HEK293 (cell line): ENCODE results near the gene RAB24.

Source experiments
- CTCF ChIA-PET: fragments of 350-600 bp; formaldehyde crosslinking; extraction: SDS; loops from one replicate; lab custom pipeline; 2021; ENCODE audit warnings: antibody characterized with exemption; lab: Yijun Ruan, JAX
- POLR2A ChIA-PET: fragments of 300-600 bp; formaldehyde crosslinking; extraction: SDS; loops from one replicate; lab custom pipeline; 2020; ENCODE audit warnings: antibody characterized with exemption, inconsistent platforms; lab: Yijun Ruan, JAX
- H3K27ac ChIP-seq: fragments of 200-500 bp; sonication (Bioruptor generic); 2 replicates; pipeline ENCODE4 v1.5.1; 2014; ENCODE audit warnings: low read depth, low read length, control low read depth, inconsistent platforms; ENCODE audit errors: extremely low read depth
- H3K36me3 ChIP-seq, 2 experiments: fragments of 200-500 bp in 1 of 2; sonication (Bioruptor generic) in 1 of 2; 1 replicate in 1 of 2; 2 replicates in 1 of 2; pipeline ENCODE4 v1.5.1; 2014 to 2017; ENCODE audit warnings: inconsistent platforms in 2 of 2, low read length in 2 of 2; ENCODE audit not compliant: control insufficient read depth in 2 of 2, insufficient read depth in 1 of 2
- H3K4me1 ChIP-seq: fragments of 200-500 bp; sonication (Bioruptor generic); 2 replicates; pipeline ENCODE4 v1.5.1; 2014; ENCODE audit warnings: mild to moderate bottlenecking, low read length, inconsistent platforms; ENCODE audit not compliant: control insufficient read depth, insufficient read depth
- H3K4me3 ChIP-seq: 2 replicates; pipeline ENCODE4 v1.5.1; 2011; ENCODE audit warnings: low read depth, mild to moderate bottlenecking, control low read depth, low read length, moderate library complexity
- H3K9me3 ChIP-seq: fragments of 200-500 bp; sonication (Bioruptor generic); 2 replicates; pipeline ENCODE4 v1.5.1; 2014; ENCODE audit warnings: low read depth, low read length, inconsistent platforms; ENCODE audit not compliant: control insufficient read depth, insufficient read depth
- BCL11B ChIP-seq: fragments of 450-650 bp; formaldehyde crosslinking; IDR thresholded peaks from 2 replicates; pipeline ENCODE4 v1.5.1; 2016; ENCODE audit warnings: low read depth, missing biosample characterization, missing genetic modification characterization
- MZF1 ChIP-seq: fragments of 450-650 bp; formaldehyde crosslinking; IDR thresholded peaks from 2 replicates; pipeline ENCODE4 v1.5.1; 2017; ENCODE audit warnings: missing biosample characterization, missing genetic modification characterization, borderline replicate concordance
- REPIN1 ChIP-seq: fragments of 450-650 bp; formaldehyde crosslinking; IDR thresholded peaks from 2 replicates; pipeline ENCODE4 v1.5.1; 2017; ENCODE audit warnings: missing biosample characterization, missing genetic modification characterization, low read depth
- ZFP3 ChIP-seq: fragments of 450-650 bp; formaldehyde crosslinking; IDR thresholded peaks from 2 replicates; pipeline ENCODE4 v1.5.1; 2016; ENCODE audit warnings: low read depth, missing biosample characterization, missing genetic modification characterization
- ZNF239 ChIP-seq: fragments of 450-650 bp; formaldehyde crosslinking; IDR thresholded peaks from 2 replicates; pipeline ENCODE4 v1.5.1; 2016; ENCODE audit warnings: missing biosample characterization, missing genetic modification characterization
- ZNF48 ChIP-seq: fragments of 450-650 bp; formaldehyde crosslinking; IDR thresholded peaks from 2 replicates; pipeline ENCODE4 v1.5.1; 2016; ENCODE audit warnings: missing biosample characterization, missing genetic modification characterization
- ZNF660 ChIP-seq: fragments of 450-650 bp; IDR thresholded peaks from 2 replicates; pipeline ENCODE4 v1.5.1; 2018; ENCODE audit warnings: missing biosample characterization, mild to moderate bottlenecking, missing genetic modification characterization
- ZNF776 ChIP-seq: fragments of 450-650 bp; formaldehyde crosslinking; IDR thresholded peaks from 2 replicates; pipeline ENCODE4 v1.5.0; 2017; ENCODE audit warnings: missing biosample characterization, missing genetic modification characterization, borderline replicate concordance
- TF ChIP-seq, protein P1 (sequence below): fragments of 450-650 bp; formaldehyde crosslinking; IDR thresholded peaks from 2 replicates; pipeline ENCODE4 v1.5.1; 2016; ENCODE audit warnings: missing biosample characterization, missing genetic modification characterization
- TF ChIP-seq, protein P2 (sequence below): fragments of 450-650 bp; formaldehyde crosslinking; IDR thresholded peaks from 2 replicates; pipeline ENCODE4 v1.5.1; 2016; ENCODE audit warnings: missing biosample characterization, missing genetic modification characterization, borderline replicate concordance
- TF ChIP-seq, protein P3 (sequence below): fragments of 450-650 bp; formaldehyde crosslinking; IDR thresholded peaks from 2 replicates; pipeline ENCODE4 v1.5.1; 2017; ENCODE audit warnings: missing biosample characterization, mild to moderate bottlenecking, missing genetic modification characterization, moderate library complexity
- TF ChIP-seq, protein P4 (sequence below): fragments of 450-650 bp; IDR thresholded peaks from 2 replicates; pipeline ENCODE4 v1.5.1; 2018; ENCODE audit warnings: missing biosample characterization, missing genetic modification characterization

The RAB24 gene

DNA sequence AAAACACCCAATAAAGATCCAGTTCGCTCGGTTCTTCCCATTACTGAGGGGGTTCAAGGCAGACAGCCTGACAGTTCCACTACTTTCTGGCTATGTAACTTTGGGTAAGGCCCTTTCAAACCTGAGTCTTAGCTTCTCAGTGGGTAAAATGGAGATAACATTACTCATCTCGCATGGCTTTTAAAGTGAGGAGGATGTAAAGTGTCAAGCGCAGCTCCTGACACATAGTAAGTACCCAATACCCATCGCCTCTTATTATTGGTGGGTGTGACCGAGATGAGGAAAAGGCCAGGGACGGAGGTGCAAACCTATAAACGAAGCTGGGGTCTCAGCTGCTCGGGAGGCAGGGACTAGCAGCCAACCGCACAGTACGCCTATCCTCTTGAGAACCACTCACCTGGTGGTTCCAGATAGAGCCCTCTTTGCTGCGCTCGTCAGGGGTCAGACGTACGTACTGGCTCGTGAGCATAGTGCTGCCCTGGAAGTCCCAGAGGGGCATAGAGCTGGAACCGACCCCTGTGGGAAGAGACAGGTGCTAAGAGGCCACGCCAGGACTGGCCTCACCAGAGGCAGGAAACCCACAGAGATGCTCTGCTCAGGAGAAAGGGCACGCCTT, 47.4 kb upstream of the RAB24 start:
- H3K36me3 ChIP-seq = peaks cover 0 to 23% of the 10 kb centered on the region in 2 experiments; a peak in 2 of 3 replicates
- peaks cover 20% of the 10 kb centered on the region; the same call in 1 of the 2 replicates for H3K4me1 ChIP-seq
- ChIA-PET CTCF (interaction anchor here (0.7 to 3.2 kb wide), 11 partner anchors 9 to 151 kb away, joined by 3 to 26 read pairs (median 5); no protein-coding TSS in a partner anchor), POLR2A (interaction anchor here (0.9 to 3.0 kb wide), 11 partner anchors 10 to 146 kb away, joined by 4 to 26 read pairs (median 8); partner anchors contain the start of genes GRK6, MXD3 and PDLIM7)
- no peaks in the 10 kb centered on the region for H3K9me3 ChIP-seq
- TF ChIP-seq, protein P1, sequence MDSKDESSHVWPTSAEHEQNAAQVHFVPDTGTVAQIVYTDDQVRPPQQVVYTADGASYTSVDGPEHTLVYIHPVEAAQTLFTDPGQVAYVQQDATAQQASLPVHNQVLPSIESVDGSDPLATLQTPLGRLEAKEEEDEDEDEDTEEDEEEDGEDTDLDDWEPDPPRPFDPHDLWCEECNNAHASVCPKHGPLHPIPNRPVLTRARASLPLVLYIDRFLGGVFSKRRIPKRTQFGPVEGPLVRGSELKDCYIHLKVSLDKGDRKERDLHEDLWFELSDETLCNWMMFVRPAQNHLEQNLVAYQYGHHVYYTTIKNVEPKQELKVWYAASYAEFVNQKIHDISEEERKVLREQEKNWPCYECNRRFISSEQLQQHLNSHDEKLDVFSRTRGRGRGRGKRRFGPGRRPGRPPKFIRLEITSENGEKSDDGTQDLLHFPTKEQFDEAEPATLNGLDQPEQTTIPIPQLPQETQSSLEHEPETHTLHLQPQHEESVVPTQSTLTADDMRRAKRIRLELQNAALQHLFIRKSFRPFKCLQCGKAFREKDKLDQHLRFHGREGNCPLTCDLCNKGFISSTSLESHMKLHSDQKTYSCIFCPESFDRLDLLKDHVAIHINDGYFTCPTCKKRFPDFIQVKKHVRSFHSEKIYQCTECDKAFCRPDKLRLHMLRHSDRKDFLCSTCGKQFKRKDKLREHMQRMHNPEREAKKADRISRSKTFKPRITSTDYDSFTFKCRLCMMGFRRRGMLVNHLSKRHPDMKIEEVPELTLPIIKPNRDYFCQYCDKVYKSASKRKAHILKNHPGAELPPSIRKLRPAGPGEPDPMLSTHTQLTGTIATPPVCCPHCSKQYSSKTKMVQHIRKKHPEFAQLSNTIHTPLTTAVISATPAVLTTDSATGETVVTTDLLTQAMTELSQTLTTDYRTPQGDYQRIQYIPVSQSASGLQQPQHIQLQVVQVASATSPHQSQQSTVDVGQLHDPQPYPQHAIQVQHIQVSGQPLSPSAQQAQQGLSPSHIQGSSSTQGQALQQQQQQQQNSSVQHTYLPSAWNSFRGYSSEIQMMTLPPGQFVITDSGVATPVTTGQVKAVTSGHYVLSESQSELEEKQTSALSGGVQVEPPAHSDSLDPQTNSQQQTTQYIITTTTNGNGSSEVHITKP (tag by site-specific recombination) = no peak
- TF ChIP-seq ZNF239 (tag by site-specific recombination) = no peak
- TF ChIP-seq, protein P2, sequence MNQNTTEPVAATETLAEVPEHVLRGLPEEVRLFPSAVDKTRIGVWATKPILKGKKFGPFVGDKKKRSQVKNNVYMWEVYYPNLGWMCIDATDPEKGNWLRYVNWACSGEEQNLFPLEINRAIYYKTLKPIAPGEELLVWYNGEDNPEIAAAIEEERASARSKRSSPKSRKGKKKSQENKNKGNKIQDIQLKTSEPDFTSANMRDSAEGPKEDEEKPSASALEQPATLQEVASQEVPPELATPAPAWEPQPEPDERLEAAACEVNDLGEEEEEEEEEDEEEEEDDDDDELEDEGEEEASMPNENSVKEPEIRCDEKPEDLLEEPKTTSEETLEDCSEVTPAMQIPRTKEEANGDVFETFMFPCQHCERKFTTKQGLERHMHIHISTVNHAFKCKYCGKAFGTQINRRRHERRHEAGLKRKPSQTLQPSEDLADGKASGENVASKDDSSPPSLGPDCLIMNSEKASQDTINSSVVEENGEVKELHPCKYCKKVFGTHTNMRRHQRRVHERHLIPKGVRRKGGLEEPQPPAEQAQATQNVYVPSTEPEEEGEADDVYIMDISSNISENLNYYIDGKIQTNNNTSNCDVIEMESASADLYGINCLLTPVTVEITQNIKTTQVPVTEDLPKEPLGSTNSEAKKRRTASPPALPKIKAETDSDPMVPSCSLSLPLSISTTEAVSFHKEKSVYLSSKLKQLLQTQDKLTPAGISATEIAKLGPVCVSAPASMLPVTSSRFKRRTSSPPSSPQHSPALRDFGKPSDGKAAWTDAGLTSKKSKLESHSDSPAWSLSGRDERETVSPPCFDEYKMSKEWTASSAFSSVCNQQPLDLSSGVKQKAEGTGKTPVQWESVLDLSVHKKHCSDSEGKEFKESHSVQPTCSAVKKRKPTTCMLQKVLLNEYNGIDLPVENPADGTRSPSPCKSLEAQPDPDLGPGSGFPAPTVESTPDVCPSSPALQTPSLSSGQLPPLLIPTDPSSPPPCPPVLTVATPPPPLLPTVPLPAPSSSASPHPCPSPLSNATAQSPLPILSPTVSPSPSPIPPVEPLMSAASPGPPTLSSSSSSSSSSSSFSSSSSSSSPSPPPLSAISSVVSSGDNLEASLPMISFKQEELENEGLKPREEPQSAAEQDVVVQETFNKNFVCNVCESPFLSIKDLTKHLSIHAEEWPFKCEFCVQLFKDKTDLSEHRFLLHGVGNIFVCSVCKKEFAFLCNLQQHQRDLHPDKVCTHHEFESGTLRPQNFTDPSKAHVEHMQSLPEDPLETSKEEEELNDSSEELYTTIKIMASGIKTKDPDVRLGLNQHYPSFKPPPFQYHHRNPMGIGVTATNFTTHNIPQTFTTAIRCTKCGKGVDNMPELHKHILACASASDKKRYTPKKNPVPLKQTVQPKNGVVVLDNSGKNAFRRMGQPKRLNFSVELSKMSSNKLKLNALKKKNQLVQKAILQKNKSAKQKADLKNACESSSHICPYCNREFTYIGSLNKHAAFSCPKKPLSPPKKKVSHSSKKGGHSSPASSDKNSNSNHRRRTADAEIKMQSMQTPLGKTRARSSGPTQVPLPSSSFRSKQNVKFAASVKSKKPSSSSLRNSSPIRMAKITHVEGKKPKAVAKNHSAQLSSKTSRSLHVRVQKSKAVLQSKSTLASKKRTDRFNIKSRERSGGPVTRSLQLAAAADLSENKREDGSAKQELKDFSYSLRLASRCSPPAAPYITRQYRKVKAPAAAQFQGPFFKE (tag by site-specific recombination) = no peak
- TF ChIP-seq, protein P3, sequence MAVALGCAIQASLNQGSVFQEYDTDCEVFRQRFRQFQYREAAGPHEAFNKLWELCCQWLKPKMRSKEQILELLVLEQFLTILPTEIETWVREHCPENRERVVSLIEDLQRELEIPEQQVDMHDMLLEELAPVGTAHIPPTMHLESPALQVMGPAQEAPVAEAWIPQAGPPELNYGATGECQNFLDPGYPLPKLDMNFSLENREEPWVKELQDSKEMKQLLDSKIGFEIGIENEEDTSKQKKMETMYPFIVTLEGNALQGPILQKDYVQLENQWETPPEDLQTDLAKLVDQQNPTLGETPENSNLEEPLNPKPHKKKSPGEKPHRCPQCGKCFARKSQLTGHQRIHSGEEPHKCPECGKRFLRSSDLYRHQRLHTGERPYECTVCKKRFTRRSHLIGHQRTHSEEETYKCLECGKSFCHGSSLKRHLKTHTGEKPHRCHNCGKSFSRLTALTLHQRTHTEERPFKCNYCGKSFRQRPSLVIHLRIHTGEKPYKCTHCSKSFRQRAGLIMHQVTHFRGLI (tag by site-specific recombination) = no peak
- no peak for TF ChIP-seq REPIN1 (tag by site-specific recombination)
- TF ChIP-seq BCL11B (tag by site-specific recombination) = no peak
- TF ChIP-seq, protein P4, sequence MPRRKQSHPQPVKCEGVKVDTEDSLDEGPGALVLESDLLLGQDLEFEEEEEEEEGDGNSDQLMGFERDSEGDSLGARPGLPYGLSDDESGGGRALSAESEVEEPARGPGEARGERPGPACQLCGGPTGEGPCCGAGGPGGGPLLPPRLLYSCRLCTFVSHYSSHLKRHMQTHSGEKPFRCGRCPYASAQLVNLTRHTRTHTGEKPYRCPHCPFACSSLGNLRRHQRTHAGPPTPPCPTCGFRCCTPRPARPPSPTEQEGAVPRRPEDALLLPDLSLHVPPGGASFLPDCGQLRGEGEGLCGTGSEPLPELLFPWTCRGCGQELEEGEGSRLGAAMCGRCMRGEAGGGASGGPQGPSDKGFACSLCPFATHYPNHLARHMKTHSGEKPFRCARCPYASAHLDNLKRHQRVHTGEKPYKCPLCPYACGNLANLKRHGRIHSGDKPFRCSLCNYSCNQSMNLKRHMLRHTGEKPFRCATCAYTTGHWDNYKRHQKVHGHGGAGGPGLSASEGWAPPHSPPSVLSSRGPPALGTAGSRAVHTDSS = no peak
- no peak for TF ChIP-seq MZF1 (tag by site-specific recombination)
- no peak for TF ChIP-seq ZFP3 (tag by site-specific recombination)
- no peak for TF ChIP-seq ZNF48 (tag by site-specific recombination)
- TF ChIP-seq ZNF776 (tag by site-specific recombination) = no peak
- TF ChIP-seq ZNF660 = no peak
- H3K27ac ChIP-seq = peak overlapping the region; percentile 92
- H3K4me3 ChIP-seq = peak overlapping the region; percentile 61
